ENCODE results near the gene BORCS6. TPM values are rescaled to one million over a fixed set of nuclear protein-coding genes. Genes with fewer than 3 reads are reported as not detected.
"Not testable (repeated sequence)": the region's sequence is repeated elsewhere in the genome, so short reads cannot be mapped to it uniquely, and the experiment has no call there.

The BORCS6 gene
- total RNA-seq = 4.8 TPM

GRCh38 chr17:8189711-8190477 lies at the start of gene BORCS6:
Gene BORCS6, minus strand, starts transcription at chr17:8190180. Its CDS starts 40 bp downstream, at chr17:8190140.
- DNase-seq = peak; percentile 99

GRCh38 chr17:8237886-8238285 lies 47.9 kb upstream of the BORCS6 start:
- DNase-seq = no peak

DNA sequence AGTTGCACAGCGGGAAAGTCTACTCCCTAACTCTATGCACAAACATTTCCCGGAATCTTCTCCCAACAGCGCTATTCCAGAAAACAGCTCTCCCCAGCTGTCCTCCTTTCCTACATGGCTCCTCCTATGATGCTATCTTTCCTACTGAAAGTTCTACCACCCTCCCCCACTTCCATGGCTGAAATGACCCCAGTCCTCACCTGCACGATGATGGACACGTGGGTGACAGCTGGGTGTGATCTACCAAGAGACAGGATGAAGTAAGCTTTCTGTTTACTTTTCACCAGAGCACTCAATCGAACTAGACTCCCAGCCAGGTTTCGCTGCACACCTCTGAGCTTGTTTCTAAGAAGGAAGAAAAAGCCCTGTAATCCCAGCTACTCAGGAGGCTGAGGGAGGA lies 47.2 kb upstream of the BORCS6 start:
- no peak for DNase-seq

DNA sequence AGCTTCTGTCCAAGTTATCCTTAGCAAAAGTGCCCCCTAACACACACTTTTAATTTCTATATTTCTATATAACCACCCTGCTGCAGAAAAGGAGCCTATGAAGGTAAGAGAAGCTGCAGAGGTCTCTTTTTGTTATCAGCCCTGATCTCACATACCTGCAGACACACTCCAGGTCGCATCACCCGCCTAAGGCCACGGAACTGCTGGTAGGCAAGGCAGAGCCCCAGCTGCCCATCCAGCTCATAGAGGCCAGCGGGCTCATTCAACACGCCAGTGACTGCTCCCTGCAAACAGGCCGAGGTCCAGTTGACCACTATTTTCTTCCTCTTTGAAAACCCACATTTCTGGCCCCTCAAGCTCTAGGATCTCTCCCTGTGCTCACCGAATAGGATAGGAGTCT lies 45.7 kb upstream of the BORCS6 start:
- no peak for DNase-seq

DNA sequence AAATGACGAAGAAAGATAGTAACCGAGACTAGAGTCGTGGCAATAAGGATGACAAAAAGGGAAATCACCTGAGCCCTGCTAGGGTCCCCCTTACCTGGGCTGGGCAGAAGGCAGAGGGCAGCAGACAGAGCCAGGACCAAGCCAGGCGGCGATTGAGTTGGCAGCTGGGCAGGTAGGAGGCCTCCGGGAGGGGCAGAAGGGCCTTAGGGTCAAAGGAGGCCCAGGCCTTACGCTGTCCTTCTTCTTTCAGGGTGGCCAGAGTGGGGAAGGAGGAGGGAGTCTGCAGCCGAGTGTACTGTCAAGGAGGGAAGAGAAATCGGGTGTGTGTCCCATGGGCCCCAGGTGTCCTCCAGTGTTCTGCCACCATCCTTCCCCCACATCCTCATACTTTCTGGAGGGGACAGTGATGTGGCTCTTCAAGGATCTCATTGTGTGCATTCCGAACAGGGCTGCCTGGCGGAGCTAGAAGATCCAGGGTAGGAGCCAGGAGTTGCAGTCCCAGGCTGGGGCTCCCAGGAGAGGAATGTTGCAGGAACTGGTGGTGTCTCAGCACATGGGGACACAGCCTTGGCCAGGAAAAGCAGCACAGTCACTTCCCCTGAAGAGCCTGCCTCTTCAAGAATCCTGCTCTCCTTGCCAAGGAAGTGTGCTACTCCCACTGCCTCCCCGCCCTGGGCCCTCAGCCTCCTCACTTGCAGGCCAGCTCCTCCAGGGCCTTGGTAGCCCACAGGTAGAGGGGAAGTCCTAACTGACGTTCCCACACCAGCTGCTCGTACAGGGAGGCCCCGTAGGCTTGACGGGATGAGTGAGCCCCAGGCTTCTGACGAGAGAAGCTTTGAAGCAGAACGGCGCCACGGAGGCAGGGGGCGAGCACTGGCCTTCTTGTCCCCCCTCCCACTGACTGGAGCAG lies 44.6 kb upstream of the BORCS6 start:
- no peak for DNase-seq

DNA sequence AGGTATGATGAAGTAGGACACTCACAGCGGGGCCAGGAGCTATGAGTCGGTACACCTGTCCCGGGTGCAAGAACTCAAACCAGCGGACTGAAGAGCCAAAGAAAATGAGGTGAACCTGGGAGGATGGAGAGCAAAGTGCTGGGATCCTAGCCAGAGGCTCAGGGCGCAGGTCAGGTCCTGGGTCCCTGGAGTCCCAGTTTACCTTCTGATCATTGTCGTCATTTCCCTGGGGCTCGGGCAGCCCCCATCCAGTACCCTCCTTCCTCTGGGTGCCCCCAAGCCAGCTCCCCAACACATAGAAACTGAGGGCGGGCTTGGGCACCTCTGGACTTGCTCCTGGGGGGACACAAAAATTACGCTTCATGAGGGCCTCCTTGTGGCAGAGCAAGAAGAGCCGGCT lies 41.7 kb upstream of the BORCS6 start:
- DNase-seq = no peak

DNA sequence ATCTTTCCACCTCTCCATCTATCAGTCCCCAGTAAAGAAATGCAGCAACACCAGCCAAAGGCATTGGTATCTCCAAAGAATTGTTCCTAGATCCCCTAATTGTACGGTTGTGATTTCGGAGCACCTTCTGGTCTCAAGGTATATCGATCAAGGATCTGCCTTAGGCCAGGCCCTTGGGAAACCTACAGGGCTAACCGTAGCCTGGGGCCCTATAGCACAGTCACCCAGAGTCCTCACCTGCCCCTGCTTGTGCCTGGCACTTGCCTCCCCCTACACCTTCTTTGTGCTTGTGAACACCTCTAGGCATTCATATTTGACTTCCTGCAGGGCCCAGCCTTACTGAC lies 37.2 kb upstream of the BORCS6 start:
- DNase-seq = no peak

- peak; percentile 70 for DNase-seq
Observed at GRCh38 chr17:8226536-8227237, 36.7 kb upstream of the BORCS6 start.

DNA sequence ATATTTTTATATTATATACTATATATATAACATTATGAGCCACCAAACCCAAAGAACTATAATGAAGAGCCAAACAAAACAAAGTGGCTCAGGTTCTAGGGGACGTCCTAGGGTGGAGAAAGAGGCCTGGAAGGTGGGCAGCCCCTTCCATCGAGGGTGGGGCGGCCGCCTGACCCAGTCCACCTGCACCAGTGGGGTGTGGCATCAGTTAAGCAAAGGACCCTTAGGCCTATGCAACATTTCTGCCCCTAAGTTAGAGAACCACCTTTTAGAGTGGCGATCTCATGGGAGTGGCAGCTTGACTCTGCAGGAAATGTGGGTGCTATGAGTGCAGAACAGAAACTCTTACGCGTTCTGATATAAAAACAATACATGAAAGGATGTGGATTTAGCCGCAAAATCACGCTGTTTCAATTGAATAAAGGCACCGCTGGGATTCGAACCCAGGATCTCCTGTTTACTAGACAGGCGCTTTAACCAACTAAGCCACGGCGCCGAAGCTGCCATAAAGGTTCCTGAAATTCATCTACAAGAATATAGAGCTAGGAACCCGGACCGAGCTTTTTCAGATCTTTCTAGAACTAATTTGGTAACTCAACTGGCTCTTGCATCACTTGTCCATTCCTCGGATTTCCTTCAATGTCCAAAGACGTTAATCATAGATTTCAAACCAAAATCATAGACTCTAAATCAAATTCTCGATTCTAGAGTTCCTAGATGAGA lies 36.0 kb upstream of the BORCS6 start:
- DNase-seq = peak; percentile 32

GRCh38 chr17:8224891-8225812 lies 35.2 kb upstream of the BORCS6 start:
- DNase-seq = no peak

GRCh38 chr17:8223356-8224126 lies 33.6 kb upstream of the BORCS6 start:
- no peak for DNase-seq

DNA sequence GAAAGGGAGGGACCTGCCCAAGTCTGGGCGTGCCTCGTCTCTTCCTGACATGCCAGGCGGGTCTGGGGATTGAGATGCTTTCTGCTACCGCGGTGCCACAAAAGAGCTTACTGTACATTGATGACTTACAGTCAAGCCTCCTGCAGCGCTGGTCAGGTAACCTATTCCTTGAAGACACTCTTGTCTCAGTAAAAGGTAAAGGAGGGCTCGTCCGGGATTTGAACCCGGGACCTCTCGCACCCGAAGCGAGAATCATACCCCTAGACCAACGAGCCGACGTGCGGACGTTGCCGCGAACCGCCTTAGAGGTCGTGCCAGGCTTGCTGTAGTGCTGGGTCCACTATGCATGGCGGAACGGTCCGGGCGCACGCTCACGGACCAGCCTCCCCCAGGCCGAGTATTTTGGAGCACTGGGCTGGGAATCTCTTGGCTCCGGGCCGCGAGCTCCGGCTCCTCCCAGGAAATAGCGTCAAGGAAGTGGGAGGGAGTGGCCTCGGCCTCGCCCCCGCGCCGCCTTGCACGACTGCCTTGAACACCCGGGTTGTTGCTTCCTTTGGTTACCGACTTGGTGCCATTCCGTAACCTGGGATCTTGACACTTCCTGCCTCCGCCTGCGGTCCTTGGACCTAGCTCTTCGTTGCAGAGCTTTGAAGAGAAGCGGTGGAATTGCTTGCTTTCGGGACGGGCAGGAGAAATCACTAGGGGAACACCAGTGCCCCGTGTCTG lies 32.8 kb upstream of the BORCS6 start:
- DNase-seq = peak; percentile 89

- DNase-seq = no peak
Observed at GRCh38 chr17:8222380-8222629, 32.3 kb upstream of the BORCS6 start.

- DNase-seq = peak; percentile 81
Observed at GRCh38 chr17:8221663-8222379, 31.8 kb upstream of the BORCS6 start.

- DNase-seq = peak; percentile 79
Observed at GRCh38 chr17:8220783-8221662, 31.0 kb upstream of the BORCS6 start.

DNA sequence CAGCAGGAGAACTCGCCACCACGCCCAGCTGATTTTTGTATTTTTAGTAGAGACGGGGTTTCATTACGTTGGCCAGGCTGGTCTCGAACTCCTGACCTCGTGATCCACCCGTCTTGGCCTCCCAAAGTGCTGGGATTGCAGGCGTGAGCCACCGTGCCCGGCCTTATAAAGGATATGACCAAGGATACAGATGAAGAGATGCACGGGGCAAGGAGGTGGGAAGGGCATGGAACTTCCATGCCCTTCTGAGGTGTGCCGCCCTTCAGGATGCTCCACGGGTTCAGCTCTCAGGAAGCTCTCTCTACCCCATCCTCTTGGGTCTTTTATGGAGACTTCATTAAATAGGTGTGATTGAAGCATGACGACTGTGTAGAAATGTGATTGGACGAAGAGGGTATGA lies 24.0 kb upstream of the BORCS6 start:
- not testable (repeated sequence) for DNase-seq

GRCh38 chr17:8212312-8213180 lies 22.6 kb upstream of the BORCS6 start:
- DNase-seq = no peak

All from occipital lobe (tissue), 2 donors.